ENCODE results near the gene OR11G2.
"Not testable (repeated sequence)": the region's sequence is repeated elsewhere in the genome, so short reads cannot be mapped to it uniquely, and the experiment has no call there.

Gene OR11G2

DNA sequence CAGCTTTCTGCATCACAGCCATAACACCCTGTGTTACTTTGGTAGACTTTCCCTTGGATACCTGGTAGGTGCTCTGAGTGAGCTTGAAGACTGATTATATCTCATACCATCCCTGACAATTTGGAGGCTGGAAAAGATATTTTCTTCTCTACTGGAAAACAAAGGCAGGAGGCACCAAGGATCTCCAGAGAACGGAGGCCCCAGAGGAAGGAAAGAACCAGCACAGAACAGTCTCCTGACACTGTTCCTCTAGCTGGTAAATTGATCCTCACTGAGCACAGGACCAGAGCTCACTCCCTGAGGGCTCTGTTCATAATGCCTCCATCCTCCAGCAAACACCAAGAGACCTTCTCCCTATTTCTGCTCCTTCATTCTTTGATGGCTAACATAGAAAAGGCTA is at the start of gene OR11G2:
OR11G2 (plus strand) TSS at position 301 of the 400 bp plus-strand sequence. CDS start 6,542 bp downstream, outside the sequence.
- in situ Hi-C loops (cut with HindIII; ENCODE audit: low sequenced_read_pairs) = no loop called here

DNA sequence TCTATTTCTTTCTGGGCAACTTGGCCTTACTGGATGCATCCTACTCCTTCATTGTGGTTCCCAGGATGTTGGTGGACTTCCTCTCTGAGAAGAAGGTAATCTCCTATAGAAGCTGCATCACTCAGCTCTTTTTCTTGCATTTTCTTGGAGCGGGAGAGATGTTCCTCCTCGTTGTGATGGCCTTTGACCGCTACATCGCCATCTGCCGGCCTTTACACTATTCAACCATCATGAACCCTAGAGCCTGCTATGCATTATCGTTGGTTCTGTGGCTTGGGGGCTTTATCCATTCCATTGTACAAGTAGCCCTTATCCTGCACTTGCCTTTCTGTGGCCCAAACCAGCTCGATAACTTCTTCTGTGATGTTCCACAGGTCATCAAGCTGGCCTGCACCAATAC is 46.8 kb upstream of the OR11G2 start:
- in situ Hi-C loops (cut with HindIII; ENCODE audit: low sequenced_read_pairs) = no loop called here

DNA sequence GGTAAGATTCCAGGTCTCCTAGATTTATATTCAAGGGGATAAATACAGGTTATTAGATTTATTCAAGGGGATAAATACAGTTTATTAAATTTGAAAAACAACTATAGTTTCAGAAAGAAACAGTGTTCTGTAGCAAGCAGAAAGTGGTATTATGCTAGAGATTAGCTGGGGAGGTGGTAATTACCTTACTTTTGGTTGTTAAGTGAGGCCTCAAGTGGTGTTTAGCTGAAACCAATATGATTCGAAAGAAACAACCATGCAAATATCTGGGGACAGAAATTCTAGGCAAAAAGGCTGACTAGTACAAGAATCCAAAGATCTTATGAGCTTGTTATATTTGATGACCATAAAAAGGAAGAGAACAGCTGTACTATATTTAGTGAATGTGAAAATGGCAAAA is 45.9 kb upstream of the OR11G2 start:
- in situ Hi-C loops (cut with HindIII; ENCODE audit: low sequenced_read_pairs) = no loop called here

- in situ Hi-C loops (cut with HindIII; ENCODE audit: low sequenced_read_pairs) = no loop called here
Measured at GRCh38 chr14:20164462-20164861, 26.2 kb upstream of the OR11G2 start.

DNA sequence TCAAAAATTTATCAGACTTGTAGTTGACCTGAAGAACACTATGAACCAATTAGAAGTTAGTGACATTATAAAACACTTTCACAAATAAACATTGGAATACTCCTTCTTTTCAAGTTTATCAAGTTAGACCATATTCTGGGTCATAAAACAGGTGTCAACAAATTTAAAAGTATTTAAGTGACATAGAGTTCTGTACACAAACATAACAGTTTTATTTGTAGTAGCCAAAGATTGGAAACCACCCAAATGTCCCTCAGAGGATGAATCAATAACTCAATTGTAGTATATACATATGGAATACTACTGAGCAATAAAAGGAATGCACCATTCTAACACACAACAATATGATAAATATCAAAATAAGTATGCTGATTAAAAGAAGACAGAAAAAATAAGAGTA is 23.6 kb upstream of the OR11G2 start:
- in situ Hi-C loops (cut with HindIII; ENCODE audit: low sequenced_read_pairs) = no loop called here

GRCh38 chr14:20169852-20170251 is 20.8 kb upstream of the OR11G2 start:
- in situ Hi-C loops (cut with HindIII; ENCODE audit: low sequenced_read_pairs) = not testable (repeated sequence)

DNA sequence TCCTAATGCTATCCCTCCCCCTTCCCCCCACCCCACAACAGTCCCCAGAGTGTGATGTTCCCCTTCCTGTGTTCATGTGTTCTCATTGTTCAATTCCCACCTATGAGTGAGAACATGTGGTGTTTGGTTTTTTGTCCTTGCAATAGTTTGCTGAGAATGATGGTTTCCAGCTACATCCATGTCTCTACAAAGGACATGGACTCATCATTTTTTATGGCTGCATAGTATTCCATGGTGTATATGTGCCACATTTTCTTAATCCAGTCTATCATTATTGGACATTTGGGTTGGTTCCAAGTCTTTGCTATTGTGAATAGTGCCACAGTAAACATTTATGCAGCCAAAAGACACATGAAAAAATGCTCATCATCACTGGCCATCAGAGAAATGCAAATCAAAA is 16.5 kb upstream of the OR11G2 start:
- in situ Hi-C loops (cut with HindIII; ENCODE audit: low sequenced_read_pairs) = not testable (repeated sequence)

DNA sequence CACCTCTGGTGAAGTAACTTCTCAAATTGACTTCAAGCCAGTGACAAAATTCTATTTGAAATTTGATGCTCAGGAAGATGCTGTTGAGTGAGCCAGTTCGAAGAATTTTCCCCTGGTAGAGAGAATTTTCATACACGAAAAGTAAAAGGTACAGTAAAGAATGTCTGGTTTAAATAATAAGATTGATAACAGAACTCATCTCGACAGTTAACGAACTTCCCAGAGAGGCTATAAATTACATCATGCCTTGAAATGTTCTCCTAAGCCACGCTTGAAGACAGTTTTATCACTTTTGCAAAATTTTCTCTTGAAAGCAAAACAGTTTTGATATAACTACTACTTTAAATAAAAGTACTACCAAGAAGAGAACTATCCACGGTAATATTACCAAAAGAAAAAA is 14.4 kb upstream of the OR11G2 start:
- in situ Hi-C loops (cut with HindIII; ENCODE audit: low sequenced_read_pairs) = no loop called here

GRCh38 chr14:20177433-20177974 is 13.2 kb upstream of the OR11G2 start:
- in situ Hi-C loops (cut with HindIII; ENCODE audit: low sequenced_read_pairs) = no loop called here

DNA sequence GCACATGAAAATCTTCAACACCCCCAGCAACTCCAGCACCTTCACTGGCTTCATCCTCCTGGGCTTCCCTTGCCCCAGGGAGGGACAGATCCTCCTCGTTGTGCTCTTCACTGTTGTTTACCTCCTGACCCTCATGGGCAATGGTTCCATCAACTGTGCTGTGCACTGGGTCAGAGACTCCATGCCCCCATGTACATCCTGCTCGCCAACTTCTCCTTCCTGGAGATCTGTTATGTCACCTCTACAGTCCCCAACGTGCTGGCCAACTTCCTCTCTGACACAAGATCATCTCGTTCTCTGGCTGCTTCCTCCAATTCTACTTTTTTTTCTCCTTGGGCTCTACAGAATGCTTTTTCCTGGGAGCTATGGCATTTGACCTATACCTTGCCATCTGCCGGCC is 11.5 kb upstream of the OR11G2 start:
- in situ Hi-C loops (cut with HindIII; ENCODE audit: low sequenced_read_pairs) = no loop called here

- in situ Hi-C loops (cut with HindIII; ENCODE audit: low sequenced_read_pairs) = no loop called here
Measured at GRCh38 chr14:20179880-20180279, 10.8 kb upstream of the OR11G2 start.

DNA sequence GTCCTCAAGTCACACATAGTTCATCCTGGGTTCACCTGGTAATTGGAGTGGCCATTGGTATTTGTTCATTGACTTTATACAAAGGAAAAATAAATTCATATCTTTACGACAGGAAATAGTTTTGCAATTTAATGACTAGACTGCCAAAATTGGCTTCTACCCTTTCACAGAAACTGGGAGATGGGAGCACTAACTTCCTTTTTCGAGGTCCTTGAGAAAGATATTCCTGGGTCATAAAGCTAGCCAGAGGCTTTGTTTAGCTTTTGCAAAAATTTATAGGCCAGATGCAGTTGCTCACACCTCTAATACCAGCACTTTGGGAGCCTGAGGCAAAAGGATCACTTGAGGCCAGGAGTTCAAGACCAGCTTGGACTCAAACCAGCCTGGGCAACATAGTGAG is 10.2 kb upstream of the OR11G2 start:
- in situ Hi-C loops (cut with HindIII; ENCODE audit: low sequenced_read_pairs) = no loop called here

DNA sequence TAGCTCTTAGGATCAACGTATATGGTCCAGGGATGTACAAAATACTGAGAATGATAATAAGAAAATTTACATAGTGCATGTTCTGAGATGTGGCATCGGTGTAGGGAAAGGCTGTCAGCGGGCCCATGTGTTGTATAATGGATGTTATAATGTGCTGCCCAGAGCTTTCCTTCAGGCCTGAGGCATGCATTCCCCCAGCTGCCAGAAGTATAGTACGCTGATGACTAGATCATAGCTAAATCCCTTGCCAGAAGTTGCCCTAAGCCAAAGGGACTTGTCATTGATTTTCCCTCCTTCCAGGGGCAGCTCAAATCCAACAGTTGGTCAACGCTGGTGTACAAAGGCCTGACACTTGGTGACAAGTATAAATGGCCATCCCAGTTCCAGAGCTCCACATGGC is 6.5 kb upstream of the OR11G2 start:
- in situ Hi-C loops (cut with HindIII; ENCODE audit: low sequenced_read_pairs) = no loop called here

DNA sequence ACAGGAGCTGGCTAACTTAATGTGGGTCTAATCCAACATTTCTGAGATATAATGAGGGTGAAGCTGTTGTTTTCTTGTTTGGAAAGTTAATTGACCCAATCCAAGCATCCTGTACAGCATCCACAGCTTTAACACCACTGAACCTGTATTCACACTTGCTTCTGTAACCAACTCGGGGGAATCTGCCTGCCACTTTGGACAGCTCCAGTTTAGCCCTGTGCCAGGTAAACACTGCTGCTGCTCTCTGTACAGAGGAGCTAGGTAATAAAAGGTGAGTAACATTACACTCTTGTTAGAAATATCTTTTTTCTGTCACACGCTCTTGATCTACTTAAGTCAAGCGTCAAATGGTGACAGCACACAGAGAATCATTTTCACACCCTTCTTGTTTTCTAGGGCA is 700 bp downstream of the OR11G2 start:
- in situ Hi-C loops (cut with HindIII; ENCODE audit: low sequenced_read_pairs) = no loop called here

DNA sequence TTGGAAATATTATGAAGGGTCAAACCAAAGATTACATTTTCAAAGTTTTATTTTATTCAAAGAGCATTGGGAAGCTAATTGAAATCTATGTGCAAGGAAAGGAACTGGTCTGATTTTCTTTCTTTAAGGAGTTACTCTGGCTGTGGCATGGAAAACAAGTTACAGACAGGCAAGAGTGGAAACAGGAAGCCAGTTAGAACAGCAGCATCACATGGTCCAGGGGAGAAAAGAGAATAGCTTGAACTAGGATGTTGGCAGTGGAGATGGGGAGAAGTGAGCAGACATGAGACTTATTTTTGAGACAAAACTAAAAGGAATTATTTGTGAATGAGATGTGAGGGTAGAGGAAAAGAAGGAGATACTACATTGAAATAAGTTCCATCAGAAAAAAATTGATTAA is 3.4 kb downstream of the OR11G2 start:
- in situ Hi-C loops (cut with HindIII; ENCODE audit: low sequenced_read_pairs) = no loop called here

DNA sequence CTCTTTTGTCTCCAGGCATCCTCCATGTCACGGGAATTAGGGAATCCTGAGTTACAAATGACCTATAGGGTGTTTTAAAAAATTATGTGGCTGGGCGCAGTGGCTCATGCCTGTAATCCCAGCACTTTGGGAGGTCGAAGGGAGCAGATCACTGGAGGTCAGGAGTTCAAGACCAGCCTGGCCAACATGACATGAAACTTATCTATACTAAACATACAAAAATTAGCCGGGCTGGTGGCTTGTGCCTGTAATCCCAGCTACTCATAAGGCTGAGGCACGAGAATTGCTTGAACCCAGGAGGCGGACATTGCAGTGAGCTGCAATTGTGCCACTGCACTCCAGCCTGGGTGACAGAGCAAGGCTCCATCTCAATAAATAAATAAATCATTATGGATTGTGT is 4.5 kb downstream of the OR11G2 start:
- in situ Hi-C loops (cut with HindIII; ENCODE audit: low sequenced_read_pairs) = not testable (repeated sequence)

DNA sequence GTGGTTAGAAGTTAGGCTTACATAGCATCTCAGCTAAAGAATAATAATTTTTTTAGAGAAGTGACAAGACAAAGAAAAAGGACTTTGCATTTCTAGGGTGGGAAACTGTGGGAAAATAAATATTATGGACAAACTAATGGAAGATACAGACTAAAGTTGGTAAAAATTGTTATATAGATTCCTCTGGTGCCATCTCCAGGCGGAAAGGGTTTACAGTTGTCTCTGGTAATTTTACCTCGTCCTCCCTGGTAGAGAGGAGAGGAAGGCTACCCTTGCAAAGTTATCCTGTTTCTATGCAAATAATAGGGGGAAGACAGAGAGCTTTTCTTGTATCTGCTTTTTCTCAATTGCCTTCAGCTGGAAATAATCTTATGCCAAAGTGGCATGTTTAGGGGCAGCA is 5.2 kb downstream of the OR11G2 start:
- in situ Hi-C loops (cut with HindIII; ENCODE audit: low sequenced_read_pairs) = no loop called here

DNA sequence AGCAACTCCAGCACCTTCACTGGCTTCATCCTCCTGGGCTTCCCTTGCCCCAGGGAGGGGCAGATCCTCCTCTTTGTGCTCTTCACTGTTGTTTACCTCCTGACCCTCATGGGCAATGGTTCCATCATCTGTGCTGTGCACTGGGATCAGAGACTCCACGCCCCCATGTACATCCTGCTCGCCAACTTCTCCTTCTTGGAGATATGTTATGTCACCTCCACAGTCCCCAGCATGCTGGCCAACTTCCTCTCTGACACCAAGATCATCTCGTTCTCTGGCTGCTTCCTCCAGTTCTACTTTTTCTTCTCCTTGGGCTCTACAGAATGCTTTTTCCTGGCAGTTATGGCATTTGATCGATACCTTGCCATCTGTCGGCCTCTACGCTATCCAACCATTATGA is 6.8 kb downstream of the OR11G2 start:
- in situ Hi-C loops (cut with HindIII; ENCODE audit: low sequenced_read_pairs) = no loop called here

DNA sequence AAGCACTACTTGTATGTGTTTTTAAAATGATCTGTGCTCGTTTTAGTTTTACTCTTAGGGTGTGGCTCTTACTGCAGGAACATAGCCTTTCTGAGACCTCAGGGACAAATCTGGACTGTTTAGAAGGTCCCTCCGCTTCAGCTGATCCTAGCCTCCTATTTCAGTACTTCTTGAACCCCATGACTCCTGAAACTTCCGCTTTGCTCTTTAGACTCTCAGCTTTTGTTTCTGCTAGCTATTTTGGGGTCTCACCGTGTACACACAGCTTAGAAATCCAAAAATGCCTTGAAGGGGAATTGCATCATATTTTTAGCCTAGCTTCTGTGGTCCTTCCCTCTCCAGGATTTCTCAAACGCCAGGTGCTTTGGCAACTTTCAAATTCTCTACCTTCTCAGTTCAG is 8.3 kb downstream of the OR11G2 start:
- in situ Hi-C loops (cut with HindIII; ENCODE audit: low sequenced_read_pairs) = no loop called here

DNA sequence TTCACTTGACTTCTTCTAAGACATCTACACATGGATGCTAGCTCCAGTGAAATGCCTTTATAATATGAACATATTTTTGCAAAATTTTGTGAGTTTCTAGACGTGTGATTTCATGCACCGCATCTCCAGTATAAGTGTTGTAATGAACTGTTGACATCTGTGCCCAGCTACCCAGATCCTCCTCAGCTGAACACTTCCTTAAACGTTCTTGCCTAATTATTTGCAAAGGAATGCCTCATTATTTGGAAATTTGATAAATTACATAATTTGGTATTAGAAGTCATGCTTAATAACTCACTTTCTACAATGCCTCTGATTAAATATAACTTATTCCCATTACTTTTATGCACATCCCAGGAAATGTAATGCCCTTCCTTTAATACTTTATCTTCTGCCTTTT is 14.0 kb downstream of the OR11G2 start:
- in situ Hi-C loops (cut with HindIII; ENCODE audit: low sequenced_read_pairs) = no loop called here

DNA sequence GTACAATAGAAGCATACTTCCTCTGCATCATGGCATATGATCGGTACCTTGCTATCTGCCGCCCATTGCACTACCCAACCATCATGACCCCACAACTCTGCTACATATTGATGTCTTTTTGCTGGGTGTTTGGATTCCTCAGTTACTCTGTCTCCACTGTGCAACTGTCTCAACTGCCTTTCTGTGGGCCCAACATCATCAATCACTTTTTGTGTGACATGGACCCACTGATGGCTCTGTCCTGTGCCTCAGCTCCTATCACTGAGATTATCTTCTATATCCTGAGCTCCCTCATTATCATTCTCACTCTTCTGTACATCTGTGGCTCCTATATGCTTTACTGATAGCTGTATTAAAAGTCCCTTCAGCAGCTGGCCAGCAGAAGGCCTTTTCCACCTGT is 18.9 kb downstream of the OR11G2 start:
- in situ Hi-C loops (cut with HindIII; ENCODE audit: low sequenced_read_pairs) = no loop called here

DNA sequence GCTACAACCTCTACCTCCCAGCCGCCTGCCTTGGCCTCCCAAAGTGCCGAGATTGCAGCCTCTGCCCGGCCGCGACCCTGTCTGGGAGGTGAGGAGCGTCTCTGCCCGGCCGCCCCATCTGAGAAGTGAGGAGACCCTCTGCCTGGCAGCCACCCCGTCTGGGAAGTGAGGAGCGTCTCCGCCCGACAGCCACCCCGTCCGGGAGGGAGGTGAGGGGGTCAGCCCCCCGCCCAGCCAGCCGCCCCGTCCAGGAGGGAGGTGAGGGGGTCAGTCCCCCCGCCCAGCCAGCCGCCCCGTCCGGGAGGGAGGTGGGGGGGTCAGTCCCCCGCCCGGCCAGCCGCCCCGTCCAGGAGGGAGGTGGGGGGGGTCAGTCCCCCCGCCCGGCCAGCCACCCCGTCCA is 21.7 kb downstream of the OR11G2 start:
- in situ Hi-C loops (cut with HindIII; ENCODE audit: low sequenced_read_pairs) = not testable (repeated sequence)

GRCh38 chr14:20215196-20215595 is 24.5 kb downstream of the OR11G2 start:
- in situ Hi-C loops (cut with HindIII; ENCODE audit: low sequenced_read_pairs) = no loop called here

DNA sequence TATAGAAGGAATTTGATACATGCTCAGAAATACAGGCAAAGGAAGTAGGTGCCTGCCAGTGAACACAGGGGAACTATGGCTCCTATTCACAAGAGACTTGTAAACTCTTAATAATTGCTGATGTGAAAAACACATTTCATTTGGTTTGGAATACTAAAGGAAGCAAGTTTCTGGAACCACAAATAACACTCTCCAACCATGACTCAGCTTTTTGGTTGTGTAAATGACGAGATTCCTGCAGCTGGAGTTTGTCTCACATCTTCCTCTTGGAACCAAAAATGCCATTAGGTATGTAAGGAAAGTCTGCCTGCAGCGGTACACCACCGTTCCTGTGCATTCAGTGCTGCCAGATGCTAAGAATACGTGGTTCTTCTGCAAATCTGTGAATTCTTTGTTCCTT is 28.3 kb downstream of the OR11G2 start:
- in situ Hi-C loops (cut with HindIII; ENCODE audit: low sequenced_read_pairs) = no loop called here
